Vagina (tissue), 2 donors: ENCODE data around the gene AGPAT1. TPM values are rescaled to one million over a fixed set of nuclear protein-coding genes. Genes with fewer than 3 reads are reported as not detected.
"Not testable (repeated sequence)": the region's sequence is repeated elsewhere in the genome, so short reads cannot be mapped to it uniquely, and the experiment has no call there.

Experiments
- DNase-seq, 2 donors: peaks; one replicate each; pipeline ENCODE4 v3.0.0-alpha.2; 2017; ENCODE audit errors: extremely low spot score in 2 of 2
- H3K27ac ChIP-seq: fragments of 200-600 bp; sonication (generic); one replicate; pipeline ENCODE4 v1.5.1; 2019
- H3K27me3 ChIP-seq: fragments of 200-600 bp; sonication (generic); one replicate; pipeline ENCODE4 v1.5.1; 2019
- H3K36me3 ChIP-seq, 2 donors: fragments of 200-600 bp; sonication (generic); one replicate each; pipeline ENCODE4 v1.5.1; 2017 to 2019
- H3K4me1 ChIP-seq: fragments of 200-600 bp; sonication (generic); one replicate; pipeline ENCODE4 v1.5.1; 2019
- H3K4me3 ChIP-seq, 2 donors: fragments of 200-600 bp; sonication (generic); 1 replicate in 1 of 2; 2 replicates in 1 of 2; pipeline ENCODE4 v1.5.1; 2016 to 2019
- H3K9me3 ChIP-seq: fragments of 200-600 bp; sonication (generic); one replicate; pipeline ENCODE4 v1.5.1; 2019
- POLR2A ChIP-seq, 2 donors: fragments of 450-650 bp; IDR thresholded peaks; one replicate each; pipeline ENCODE4 v1.6.1; 2017; ENCODE audit warnings: antibody characterized with exemption in 2 of 2, mild to moderate bottlenecking in 2 of 2, moderate library complexity in 2 of 2
- POLR2AphosphoS5 ChIP-seq, 2 donors: sonication (generic); formaldehyde crosslinking; IDR thresholded peaks; one replicate each; pipeline ENCODE4 v1.9.0; 2017; ENCODE audit warnings: antibody characterized with exemption in 2 of 2, mild to moderate bottlenecking in 2 of 2, low read depth in 1 of 2; ENCODE audit not compliant: insufficient read depth in 1 of 2
- intact Hi-C: fragments of 100-400 bp; cut with DNase I; formaldehyde crosslinking; loops from one replicate; pipeline ENCODE4 v1.15.1; 2023
- total RNA-seq: library from RNA; depleted of rRNA; stranded (reverse); fragments of >200 nt; gene quantifications from one replicate; pipeline ENCODE4 v1.2.3, GENCODE V29; 2016
- TF ChIP-seq, protein P1 (sequence below), 3 experiments: fragments of 450-650 bp in 2 of 3; fragments of 200-600 bp in 1 of 3; sonication (generic) in 1 of 3; IDR thresholded peaks; one replicate each; pipeline ENCODE4 v1.5.1; 2017 to 2019; ENCODE audit warnings: antibody characterized with exemption in 3 of 3, mild to moderate bottlenecking in 2 of 3, moderate library complexity in 2 of 3

Gene AGPAT1
- total RNA-seq, 1 donor from 2014 or later = 35.1 TPM

DNA sequence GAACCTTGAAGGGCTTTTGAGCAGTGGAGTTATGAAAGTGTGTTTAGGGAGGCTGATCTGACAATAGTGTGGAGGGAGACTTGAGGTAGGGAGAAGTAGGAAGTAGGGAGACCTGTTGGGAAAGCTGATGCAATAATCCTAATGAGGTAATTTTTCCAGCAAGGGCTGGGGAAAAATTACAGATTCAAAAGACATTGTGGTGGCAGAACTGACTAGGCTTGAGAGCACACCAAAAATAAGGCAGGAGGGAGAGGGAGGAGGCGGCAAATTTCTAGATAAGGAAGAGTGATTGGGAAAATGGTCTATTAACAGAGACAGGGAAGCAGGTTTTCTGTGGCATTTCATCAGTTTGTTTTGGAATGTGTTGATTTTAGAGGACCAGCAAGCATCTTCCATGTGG, 29.6 kb downstream of the AGPAT1 start:
- Histone ChIP-seq H3K27ac (no peak overlapping the region), H3K4me3 (no peak overlapping the region), H3K9me3 (no peaks in the 10 kb centered on the region), H3K27me3 (no peaks in the 10 kb centered on the region), H3K36me3 (peaks cover 0 to 6% of the 10 kb centered on the region in 2 donors), H3K4me1 (peaks cover 13% of the 10 kb centered on the region)
- intact Hi-C loops = no loop called here
- TF ChIP-seq, protein P1, sequence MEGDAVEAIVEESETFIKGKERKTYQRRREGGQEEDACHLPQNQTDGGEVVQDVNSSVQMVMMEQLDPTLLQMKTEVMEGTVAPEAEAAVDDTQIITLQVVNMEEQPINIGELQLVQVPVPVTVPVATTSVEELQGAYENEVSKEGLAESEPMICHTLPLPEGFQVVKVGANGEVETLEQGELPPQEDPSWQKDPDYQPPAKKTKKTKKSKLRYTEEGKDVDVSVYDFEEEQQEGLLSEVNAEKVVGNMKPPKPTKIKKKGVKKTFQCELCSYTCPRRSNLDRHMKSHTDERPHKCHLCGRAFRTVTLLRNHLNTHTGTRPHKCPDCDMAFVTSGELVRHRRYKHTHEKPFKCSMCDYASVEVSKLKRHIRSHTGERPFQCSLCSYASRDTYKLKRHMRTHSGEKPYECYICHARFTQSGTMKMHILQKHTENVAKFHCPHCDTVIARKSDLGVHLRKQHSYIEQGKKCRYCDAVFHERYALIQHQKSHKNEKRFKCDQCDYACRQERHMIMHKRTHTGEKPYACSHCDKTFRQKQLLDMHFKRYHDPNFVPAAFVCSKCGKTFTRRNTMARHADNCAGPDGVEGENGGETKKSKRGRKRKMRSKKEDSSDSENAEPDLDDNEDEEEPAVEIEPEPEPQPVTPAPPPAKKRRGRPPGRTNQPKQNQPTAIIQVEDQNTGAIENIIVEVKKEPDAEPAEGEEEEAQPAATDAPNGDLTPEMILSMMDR (IDR thresholded peaks at IDR 0.05) = no peak
- TF ChIP-seq POLR2AphosphoS5 (IDR thresholded peaks at IDR 0.05; ENCODE audit: insufficient read depth in 1 of 2, low read depth in 1 of 2) (no peak), POLR2A (IDR thresholded peaks at IDR 0.05) (no peak)
- DNase-seq = no peak

DNA sequence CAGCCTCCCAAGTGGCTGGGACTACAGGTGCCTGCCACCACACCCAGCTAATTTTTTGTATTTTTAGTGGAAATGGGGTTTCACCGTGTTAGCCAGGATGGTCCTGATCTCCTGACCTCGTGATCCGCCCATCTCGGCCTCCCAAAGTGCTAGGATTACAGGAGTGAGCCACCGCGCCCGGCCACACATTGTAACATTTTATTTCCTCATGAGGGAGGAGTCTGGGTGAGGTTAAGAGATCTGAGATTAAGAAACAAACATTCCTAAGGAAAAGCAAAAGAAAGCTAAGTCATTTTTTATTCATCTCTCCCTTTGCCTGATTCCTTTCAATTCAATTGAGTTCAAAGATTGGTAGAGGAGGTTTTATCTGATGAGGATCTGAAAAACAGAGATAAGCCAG, 31.6 kb downstream of the AGPAT1 start:
- TF ChIP-seq POLR2AphosphoS5 (IDR thresholded peaks at IDR 0.05; ENCODE audit: insufficient read depth in 1 of 2, low read depth in 1 of 2) = peak in 1 of 2 donors; percentile 24
- H3K27me3 ChIP-seq, H3K4me3 ChIP-seq, H3K9me3 ChIP-seq, H3K27ac ChIP-seq, H3K36me3 ChIP-seq, H3K4me1 ChIP-seq, intact Hi-C loops, DNase-seq: not testable (repeated sequence)

DNA sequence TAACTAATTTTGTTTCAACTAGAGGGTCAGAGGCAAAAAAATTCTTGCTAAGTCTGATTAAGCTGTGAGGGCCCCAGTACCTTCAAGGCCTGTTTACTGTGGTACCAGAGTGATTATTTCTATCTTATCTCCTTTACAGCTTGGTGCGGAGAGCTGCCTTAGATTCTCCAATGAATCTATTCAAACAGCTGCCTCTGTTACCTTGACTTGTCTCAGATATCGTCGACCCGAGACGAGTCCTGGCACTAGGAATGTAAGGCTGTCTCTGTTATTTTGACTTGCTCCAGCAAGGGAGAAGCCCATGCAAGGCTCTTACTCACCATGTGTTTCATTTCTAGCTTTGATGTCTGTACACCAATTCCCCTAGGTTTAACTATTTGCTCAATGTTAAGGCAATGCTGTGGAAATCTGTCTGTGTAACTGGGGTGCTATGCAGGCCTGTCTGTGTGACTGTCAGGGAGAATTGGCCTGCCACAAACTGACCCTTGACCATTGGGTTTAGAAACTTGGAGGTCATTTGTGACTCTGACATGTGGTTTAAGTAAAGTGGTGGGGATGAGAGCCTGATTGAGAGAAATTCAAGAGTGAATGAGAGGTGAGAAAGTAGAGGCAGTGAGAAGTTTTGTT, 35.4 kb downstream of the AGPAT1 start:
- DNase-seq = no peak
- intact Hi-C loops = no loop called here
- no peaks in the 10 kb centered on the region for H3K4me1 ChIP-seq
- H3K4me3 ChIP-seq = no peak overlapping the region
- no peaks in the 10 kb centered on the region for H3K27me3 ChIP-seq
- TF ChIP-seq POLR2A (IDR thresholded peaks at IDR 0.05) (no peak), POLR2AphosphoS5 (IDR thresholded peaks at IDR 0.05; ENCODE audit: insufficient read depth in 1 of 2, low read depth in 1 of 2) (no peak)
- TF ChIP-seq, protein P1 (IDR thresholded peaks at IDR 0.05) = no peak
- no peaks in the 10 kb centered on the region for H3K36me3 ChIP-seq
- no peaks in the 10 kb centered on the region for H3K9me3 ChIP-seq
- no peak overlapping the region for H3K27ac ChIP-seq

DNA sequence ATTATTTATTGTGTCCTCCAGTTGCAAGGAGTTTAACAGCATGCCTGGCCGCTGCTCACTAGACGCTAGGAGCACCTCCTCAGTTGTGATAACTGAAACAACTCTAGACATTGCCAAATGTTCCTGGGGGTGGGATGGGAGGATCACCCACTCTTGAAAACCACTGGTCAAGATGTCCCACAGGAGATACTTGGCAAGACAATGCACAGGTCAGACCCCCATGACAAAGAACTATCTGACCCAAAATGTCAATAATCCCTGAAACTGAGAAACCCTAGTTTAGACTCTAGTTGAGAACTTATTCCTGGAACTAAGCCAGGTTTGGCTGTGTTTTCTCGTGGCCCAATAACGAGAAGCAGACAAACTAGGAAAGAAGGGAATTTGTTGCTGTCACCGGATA, 36.3 kb downstream of the AGPAT1 start:
- H3K27me3 ChIP-seq = no peaks in the 10 kb centered on the region
- intact Hi-C loops = no loop called here
- H3K27ac ChIP-seq = no peak overlapping the region
- no peaks in the 10 kb centered on the region for H3K9me3 ChIP-seq
- H3K36me3 ChIP-seq = no peaks in the 10 kb centered on the region
- H3K4me3 ChIP-seq = no peak overlapping the region
- no peaks in the 10 kb centered on the region for H3K4me1 ChIP-seq
- DNase-seq = no peak
- TF ChIP-seq, protein P1 (IDR thresholded peaks at IDR 0.05) = no peak
- TF ChIP-seq POLR2AphosphoS5 (IDR thresholded peaks at IDR 0.05; ENCODE audit: insufficient read depth in 1 of 2, low read depth in 1 of 2) = no peak

DNA sequence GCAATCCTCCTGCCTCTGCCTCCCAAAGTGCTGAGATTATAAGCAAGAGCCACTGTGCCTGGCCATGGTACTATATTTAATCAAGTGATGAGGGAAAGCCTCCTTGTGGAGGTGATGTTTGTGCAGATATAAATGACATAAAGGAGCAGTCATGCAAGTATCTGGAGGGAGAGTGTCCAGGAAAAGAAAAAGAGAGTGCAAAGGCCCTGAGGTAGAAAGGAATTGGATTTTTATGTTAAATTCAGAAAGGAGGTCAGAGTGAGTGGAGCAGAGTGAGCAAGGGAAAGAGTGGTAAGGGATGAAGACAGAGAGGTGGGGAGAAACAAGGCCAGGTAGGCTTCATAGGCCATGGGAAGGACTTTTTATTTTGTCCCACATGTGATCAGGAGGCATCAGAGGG, 38.4 kb downstream of the AGPAT1 start:
- TF ChIP-seq POLR2A (IDR thresholded peaks at IDR 0.05) = no peak
- TF ChIP-seq, protein P1 (IDR thresholded peaks at IDR 0.05) = no peak
- TF ChIP-seq POLR2AphosphoS5 (IDR thresholded peaks at IDR 0.05; ENCODE audit: insufficient read depth in 1 of 2, low read depth in 1 of 2) = no peak
- H3K27ac ChIP-seq = no peak overlapping the region
- DNase-seq = no peak
- H3K36me3 ChIP-seq = no peaks in the 10 kb centered on the region
- H3K9me3 ChIP-seq = no peaks in the 10 kb centered on the region
- no peaks in the 10 kb centered on the region for H3K4me1 ChIP-seq
- intact Hi-C loops = no loop called here
- H3K4me3 ChIP-seq = no peak overlapping the region
- H3K27me3 ChIP-seq = no peaks in the 10 kb centered on the region
